Measurements from ENCODE around the gene SLC7A6. TPM values are rescaled to one million over a fixed set of nuclear protein-coding genes. Genes with fewer than 3 reads are reported as not detected.

The SLC7A6 gene
- total RNA-seq, 1 experiment from 2014 or later, result 267 TPM

GRCh38 chr16:68223072-68223471, 41.3 kb upstream of the SLC7A6 start:
- Histone ChIP-seq H3K4me1 (peaks cover 10% of the 10 kb centered on the region), H3K36me3 (ENCODE audit: control insufficient read depth, insufficient read depth, low read length) (no peaks in the 10 kb centered on the region), H3K4me3 (ENCODE audit: low read depth, low read length) (no peak overlapping the region), H3K9me3 (no peaks in the 10 kb centered on the region), H3K27me3 (replicated peaks; ENCODE audit: control insufficient read depth, insufficient read depth, low read length) (no peaks in the 10 kb centered on the region)
- intact Hi-C loops (cut with micrococcal nuclease; ENCODE audit: unreplicated experiment), result no loop called here
- ChIA-PET CTCF (interaction anchor here (0.7 kb wide), 1 partner anchor 992 kb away, joined by 3 read pairs; no protein-coding TSS in a partner anchor), POLR2A (no interaction called here)
- H3K36me3 Mint-ChIP-seq (ENCODE audit: insufficient read depth, unreplicated experiment), result peaks cover 29% of the 10 kb centered on the region
- H3K4me1 Mint-ChIP-seq (ENCODE audit: low read depth, unreplicated experiment), result no peaks in the 10 kb centered on the region
- H3K4me3 Mint-ChIP-seq (ENCODE audit: unreplicated experiment), result no peak overlapping the region
- H3K9me3 Mint-ChIP-seq (ENCODE audit: unreplicated experiment), result no peaks in the 10 kb centered on the region
- no peak for TF ChIP-seq CTCF (IDR thresholded peaks at IDR 0.05; ENCODE audit: insufficient read depth in 1 of 2, low read depth in 1 of 2, low read length in 1 of 2, severe bottlenecking in 1 of 2, unreplicated experiment in 1 of 2)
- DNase-seq, result no peak
- H3K27ac Mint-ChIP-seq (ENCODE audit: unreplicated experiment), result no peak overlapping the region
- no peaks in the 10 kb centered on the region for H3K27me3 Mint-ChIP-seq (ENCODE audit: insufficient read depth, unreplicated experiment)
- no TSS peak for BruUV-seq (replicated peaks)

GRCh38 chr16:68226116-68226515, 38.2 kb upstream of the SLC7A6 start:
- no TSS peak for BruUV-seq (replicated peaks)
- ChIA-PET CTCF (no interaction called here), POLR2A (no interaction called here)

GRCh38 chr16:68227183-68227793, 37.0 kb upstream of the SLC7A6 start:
- Mint-ChIP-seq H3K4me3 (ENCODE audit: unreplicated experiment) (no peak overlapping the region), H3K4me1 (ENCODE audit: low read depth, unreplicated experiment) (peaks cover 6% of the 10 kb centered on the region), H3K27me3 (ENCODE audit: insufficient read depth, unreplicated experiment) (no peaks in the 10 kb centered on the region), H3K36me3 (ENCODE audit: insufficient read depth, unreplicated experiment) (peaks cover 57% of the 10 kb centered on the region), H3K9me3 (ENCODE audit: unreplicated experiment) (no peaks in the 10 kb centered on the region), H3K27ac (ENCODE audit: unreplicated experiment) (peak overlapping the region; percentile 56)
- CTCF ChIA-PET, result interaction anchor here (2.0 kb wide), 1 partner anchor 133 kb away, joined by 10 read pairs; no protein-coding TSS in a partner anchor
- no peak overlapping the region for H3K4me3 ChIP-seq (ENCODE audit: low read depth, low read length)
- POLR2A ChIA-PET, result interaction anchor here (0.6 to 0.7 kb wide), 3 partner anchors 9 to 421 kb away, joined by 3 to 4 read pairs (median 4); partner anchors contain the start of genes ESRP2 and TSNAXIP1
- BruUV-seq (replicated peaks), result TSS peak; percentile 27
- H3K27me3 ChIP-seq (replicated peaks; ENCODE audit: control insufficient read depth, insufficient read depth, low read length), result no peaks in the 10 kb centered on the region
- no peaks in the 10 kb centered on the region for H3K9me3 ChIP-seq
- intact Hi-C loops (cut with micrococcal nuclease; ENCODE audit: unreplicated experiment), result no loop called here
- H3K36me3 ChIP-seq (ENCODE audit: control insufficient read depth, insufficient read depth, low read length), result peaks cover 9% of the 10 kb centered on the region
- peaks cover 11% of the 10 kb centered on the region for H3K4me1 ChIP-seq
- no peak for DNase-seq
- no peak for TF ChIP-seq CTCF (IDR thresholded peaks at IDR 0.05; ENCODE audit: insufficient read depth in 1 of 2, low read depth in 1 of 2, low read length in 1 of 2, severe bottlenecking in 1 of 2, unreplicated experiment in 1 of 2)

More at GRCh38 chr16:68226116-68226515, 38.2 kb upstream of the SLC7A6 start:
- Histone ChIP-seq H3K4me3 (ENCODE audit: low read depth, low read length) (no peak overlapping the region), H3K27me3 (replicated peaks; ENCODE audit: control insufficient read depth, insufficient read depth, low read length) (no peaks in the 10 kb centered on the region), H3K9me3 (no peaks in the 10 kb centered on the region), H3K4me1 (peaks cover 11% of the 10 kb centered on the region), H3K36me3 (ENCODE audit: control insufficient read depth, insufficient read depth, low read length) (peaks cover 5% of the 10 kb centered on the region)
- H3K36me3 Mint-ChIP-seq (ENCODE audit: insufficient read depth, unreplicated experiment), result peaks cover 53% of the 10 kb centered on the region
- peaks cover 6% of the 10 kb centered on the region for H3K4me1 Mint-ChIP-seq (ENCODE audit: low read depth, unreplicated experiment)
- no peak overlapping the region for H3K27ac Mint-ChIP-seq (ENCODE audit: unreplicated experiment)
- no peaks in the 10 kb centered on the region for H3K27me3 Mint-ChIP-seq (ENCODE audit: insufficient read depth, unreplicated experiment)
- no peak for TF ChIP-seq CTCF (IDR thresholded peaks at IDR 0.05; ENCODE audit: insufficient read depth in 1 of 2, low read depth in 1 of 2, low read length in 1 of 2, severe bottlenecking in 1 of 2, unreplicated experiment in 1 of 2)
- H3K4me3 Mint-ChIP-seq (ENCODE audit: unreplicated experiment), result no peak overlapping the region
- intact Hi-C loops (cut with micrococcal nuclease; ENCODE audit: unreplicated experiment), result no loop called here
- no peak for DNase-seq
- no peaks in the 10 kb centered on the region for H3K9me3 Mint-ChIP-seq (ENCODE audit: unreplicated experiment)
